Uterus (tissue), 2 donors: ENCODE data around the gene ZNF329.

Experiments
- POLR2A ChIP-seq, 2 donors: fragments of 450-650 bp; IDR thresholded peaks; one replicate each; pipeline ENCODE4 v1.6.1; 2016; ENCODE audit warnings: antibody characterized with exemption in 2 of 2, mild to moderate bottlenecking in 1 of 2, moderate library complexity in 1 of 2
- TF ChIP-seq, protein P1 (sequence below), 4 experiments: fragments of 200-600 bp in 2 of 4; fragments of 450-650 bp in 2 of 4; sonication (generic) in 2 of 4; IDR thresholded peaks; one replicate each; pipeline ENCODE4 v1.5.1; 2016 to 2019; ENCODE audit warnings: antibody characterized with exemption in 4 of 4, mild to moderate bottlenecking in 2 of 4, moderate library complexity in 1 of 4

DNA sequence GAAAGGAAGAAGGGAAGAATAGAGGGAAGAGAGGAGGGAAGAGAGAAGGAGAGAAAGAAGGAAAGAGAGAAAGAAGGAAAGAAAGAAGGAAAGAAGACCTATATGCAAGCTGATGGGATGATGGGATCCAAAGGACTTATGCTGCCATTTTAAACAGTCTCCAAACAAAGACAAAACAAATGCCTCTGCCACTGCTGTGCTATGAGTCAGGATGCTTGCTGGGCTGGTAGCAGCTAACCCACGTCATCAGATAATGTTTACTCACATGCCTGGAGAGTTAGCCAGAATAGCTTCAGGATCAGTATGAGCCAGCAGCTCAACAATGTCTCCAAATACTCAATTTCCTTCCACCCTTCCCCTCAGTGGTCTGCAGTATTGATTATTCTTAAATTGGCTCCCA is 20.3 kb upstream of the ZNF329 start:
- TF ChIP-seq POLR2A (IDR thresholded peaks at IDR 0.05): no peak
- TF ChIP-seq, protein P1, sequence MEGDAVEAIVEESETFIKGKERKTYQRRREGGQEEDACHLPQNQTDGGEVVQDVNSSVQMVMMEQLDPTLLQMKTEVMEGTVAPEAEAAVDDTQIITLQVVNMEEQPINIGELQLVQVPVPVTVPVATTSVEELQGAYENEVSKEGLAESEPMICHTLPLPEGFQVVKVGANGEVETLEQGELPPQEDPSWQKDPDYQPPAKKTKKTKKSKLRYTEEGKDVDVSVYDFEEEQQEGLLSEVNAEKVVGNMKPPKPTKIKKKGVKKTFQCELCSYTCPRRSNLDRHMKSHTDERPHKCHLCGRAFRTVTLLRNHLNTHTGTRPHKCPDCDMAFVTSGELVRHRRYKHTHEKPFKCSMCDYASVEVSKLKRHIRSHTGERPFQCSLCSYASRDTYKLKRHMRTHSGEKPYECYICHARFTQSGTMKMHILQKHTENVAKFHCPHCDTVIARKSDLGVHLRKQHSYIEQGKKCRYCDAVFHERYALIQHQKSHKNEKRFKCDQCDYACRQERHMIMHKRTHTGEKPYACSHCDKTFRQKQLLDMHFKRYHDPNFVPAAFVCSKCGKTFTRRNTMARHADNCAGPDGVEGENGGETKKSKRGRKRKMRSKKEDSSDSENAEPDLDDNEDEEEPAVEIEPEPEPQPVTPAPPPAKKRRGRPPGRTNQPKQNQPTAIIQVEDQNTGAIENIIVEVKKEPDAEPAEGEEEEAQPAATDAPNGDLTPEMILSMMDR (IDR thresholded peaks at IDR 0.05): no peak
